Measurements from ENCODE around the gene NRXN3.

DNA sequence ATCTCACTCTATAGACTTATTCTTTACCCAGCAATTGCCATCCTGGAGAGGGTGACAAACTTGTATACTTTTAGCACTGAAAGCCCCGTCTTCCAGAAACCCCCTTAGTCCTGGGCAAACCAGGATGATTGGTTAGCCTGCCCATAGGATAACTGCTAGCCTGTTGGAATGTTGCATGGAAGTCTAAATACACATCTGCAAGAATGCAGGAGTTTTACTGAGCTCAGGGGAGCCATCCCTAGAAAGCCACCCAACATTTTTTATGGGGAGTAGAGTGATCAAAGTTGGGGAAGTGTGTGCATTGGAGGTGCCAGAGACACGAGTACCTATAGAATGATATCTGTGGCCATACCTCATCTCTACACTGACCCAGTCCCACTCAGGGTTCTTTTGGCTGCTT, 155.7 kb downstream of the NRXN3 start:
- no peak for TF ChIP-seq CTCF (IDR thresholded peaks at IDR 0.05)
- no peak for TF ChIP-seq POLR2A (IDR thresholded peaks at IDR 0.05)

Data from body of pancreas (tissue), 4 donors.